Activated naive CD4-positive, alpha-beta T cell treated with anti-CD3 and anti-CD28 coated beads for 36 hours (primary cell): ENCODE results near the gene DPP6. TPM values are rescaled to one million over a fixed set of nuclear protein-coding genes. Genes with fewer than 3 reads are reported as not detected.

Experiments used
- CTCF ChIA-PET: fragments of 350-600 bp; sonication (Branson Sonifier 250); formaldehyde crosslinking; loops from one replicate; lab custom pipeline; 2021; ENCODE audit warnings: antibody characterized with exemption; lab: Charles Lee
- DNase-seq: peaks from one replicate; pipeline ENCODE4 v3.0.0-alpha.2; 2020
- H3K27ac Mint-ChIP-seq: one replicate; pipeline ENCODE4 v1.8.0; 2021; ENCODE audit warnings: mild to moderate bottlenecking, mixed read lengths
- H3K27me3 Mint-ChIP-seq: one replicate; pipeline ENCODE4 v1.8.0; 2021; ENCODE audit warnings: low read depth, mixed read lengths
- H3K36me3 Mint-ChIP-seq: one replicate; pipeline ENCODE4 v1.8.0; 2021; ENCODE audit warnings: low read depth, mixed read lengths
- H3K4me1 Mint-ChIP-seq: one replicate; pipeline ENCODE4 v1.8.0; 2021; ENCODE audit warnings: low read depth, mixed read lengths
- H3K4me3 Mint-ChIP-seq: one replicate; pipeline ENCODE4 v1.8.0; 2021; ENCODE audit warnings: mild to moderate bottlenecking, moderate library complexity, mixed read lengths
- H3K9me3 Mint-ChIP-seq: one replicate; pipeline ENCODE4 v1.8.0; 2021; ENCODE audit warnings: mixed read lengths
- intact Hi-C: fragments of 100-400 bp; cut with micrococcal nuclease; formaldehyde crosslinking; loops from one replicate; pipeline ENCODE4 v1.15.1; 2023
- total RNA-seq, 2 experiments: library from RNA; stranded (reverse); gene quantifications; one replicate each; pipeline ENCODE4 v1.2.3, GENCODE V29; 2021

The DPP6 gene
- total RNA-seq, 2 experiments from 2014 or later = not detected

GRCh38 chr7:154172236-154172635 is 120.0 kb downstream of the DPP6 start:
- DNase-seq = no peak
- H3K27ac Mint-ChIP-seq = no peak overlapping the region
- CTCF ChIA-PET = interaction anchor here (0.5 kb wide), 1 partner anchor 149 kb away, joined by 3 read pairs; no protein-coding TSS in a partner anchor
- no peaks in the 10 kb centered on the region for H3K27me3 Mint-ChIP-seq
- H3K4me1 Mint-ChIP-seq = no peaks in the 10 kb centered on the region
- no peaks in the 10 kb centered on the region for H3K9me3 Mint-ChIP-seq
- no peaks in the 10 kb centered on the region for H3K36me3 Mint-ChIP-seq
- H3K4me3 Mint-ChIP-seq = no peak overlapping the region
- intact Hi-C loops = no loop called here

GRCh38 chr7:154177584-154177983 is 125.4 kb downstream of the DPP6 start:
- CTCF ChIA-PET = no interaction called here
- Mint-ChIP-seq H3K27ac (no peak overlapping the region), H3K4me1 (no peaks in the 10 kb centered on the region), H3K36me3 (no peaks in the 10 kb centered on the region), H3K27me3 (peaks cover 2% of the 10 kb centered on the region), H3K9me3 (no peaks in the 10 kb centered on the region), H3K4me3 (no peak overlapping the region)
- no peak for DNase-seq
- intact Hi-C loops = no loop called here

- CTCF ChIA-PET = no interaction called here
- Mint-ChIP-seq H3K4me1 (no peaks in the 10 kb centered on the region), H3K27me3 (peaks cover 5% of the 10 kb centered on the region), H3K4me3 (no peak overlapping the region), H3K9me3 (no peaks in the 10 kb centered on the region), H3K27ac (no peak overlapping the region), H3K36me3 (no peaks in the 10 kb centered on the region)
- intact Hi-C loops = no loop called here
- DNase-seq = no peak
Observed at GRCh38 chr7:154178895-154179294, 126.7 kb downstream of the DPP6 start.

GRCh38 chr7:154183482-154183881 is 131.3 kb downstream of the DPP6 start:
- no peak overlapping the region for H3K27ac Mint-ChIP-seq
- H3K9me3 Mint-ChIP-seq = peaks cover 4% of the 10 kb centered on the region
- no peaks in the 10 kb centered on the region for H3K4me1 Mint-ChIP-seq
- DNase-seq = no peak
- no peak overlapping the region for H3K4me3 Mint-ChIP-seq
- intact Hi-C loops = no loop called here
- CTCF ChIA-PET = no interaction called here
- H3K36me3 Mint-ChIP-seq = no peaks in the 10 kb centered on the region
- peaks cover 5% of the 10 kb centered on the region for H3K27me3 Mint-ChIP-seq

- H3K9me3 Mint-ChIP-seq = peaks cover 4% of the 10 kb centered on the region
- CTCF ChIA-PET = no interaction called here
- H3K36me3 Mint-ChIP-seq = no peaks in the 10 kb centered on the region
- H3K27ac Mint-ChIP-seq = no peak overlapping the region
- no peak overlapping the region for H3K4me3 Mint-ChIP-seq
- intact Hi-C loops = no loop called here
- no peak for DNase-seq
- H3K27me3 Mint-ChIP-seq = peaks cover 5% of the 10 kb centered on the region
- no peaks in the 10 kb centered on the region for H3K4me1 Mint-ChIP-seq
Observed at GRCh38 chr7:154183946-154184345, 131.7 kb downstream of the DPP6 start.

- H3K4me3 Mint-ChIP-seq = no peak overlapping the region
- CTCF ChIA-PET = no interaction called here
- intact Hi-C loops = no loop called here
- H3K27ac Mint-ChIP-seq = no peak overlapping the region
- H3K9me3 Mint-ChIP-seq = peaks cover 4% of the 10 kb centered on the region
- no peak for DNase-seq
- H3K36me3 Mint-ChIP-seq = no peaks in the 10 kb centered on the region
- H3K27me3 Mint-ChIP-seq = peaks cover 3% of the 10 kb centered on the region
- no peaks in the 10 kb centered on the region for H3K4me1 Mint-ChIP-seq
Observed at GRCh38 chr7:154186811-154187210, 134.6 kb downstream of the DPP6 start.

- no peak for DNase-seq
- H3K27me3 Mint-ChIP-seq = peaks cover 3% of the 10 kb centered on the region
- no peaks in the 10 kb centered on the region for H3K36me3 Mint-ChIP-seq
- intact Hi-C loops = no loop called here
- no peak overlapping the region for H3K4me3 Mint-ChIP-seq
- CTCF ChIA-PET = no interaction called here
- peaks cover 4% of the 10 kb centered on the region for H3K9me3 Mint-ChIP-seq
- no peak overlapping the region for H3K27ac Mint-ChIP-seq
- no peaks in the 10 kb centered on the region for H3K4me1 Mint-ChIP-seq
Observed at GRCh38 chr7:154188330-154188729, 136.1 kb downstream of the DPP6 start.

GRCh38 chr7:154195266-154195665 is 143.1 kb downstream of the DPP6 start:
- Mint-ChIP-seq H3K27ac (no peak overlapping the region), H3K4me1 (no peaks in the 10 kb centered on the region), H3K36me3 (no peaks in the 10 kb centered on the region), H3K4me3 (no peak overlapping the region), H3K27me3 (no peaks in the 10 kb centered on the region), H3K9me3 (peaks cover 3% of the 10 kb centered on the region)
- intact Hi-C loops = no loop called here
- DNase-seq = no peak
- CTCF ChIA-PET = no interaction called here

- intact Hi-C loops = no loop called here
- no peak overlapping the region for H3K27ac Mint-ChIP-seq
- H3K36me3 Mint-ChIP-seq = no peaks in the 10 kb centered on the region
- no peaks in the 10 kb centered on the region for H3K27me3 Mint-ChIP-seq
- CTCF ChIA-PET = no interaction called here
- DNase-seq = no peak
- no peak overlapping the region for H3K4me3 Mint-ChIP-seq
- H3K4me1 Mint-ChIP-seq = no peaks in the 10 kb centered on the region
- peaks cover 3% of the 10 kb centered on the region for H3K9me3 Mint-ChIP-seq
Observed at GRCh38 chr7:154198481-154198880, 146.3 kb downstream of the DPP6 start.

GRCh38 chr7:154200241-154200640 is 148.0 kb downstream of the DPP6 start:
- Mint-ChIP-seq H3K4me3 (no peak overlapping the region), H3K4me1 (no peaks in the 10 kb centered on the region), H3K27me3 (no peaks in the 10 kb centered on the region), H3K27ac (no peak overlapping the region), H3K36me3 (no peaks in the 10 kb centered on the region), H3K9me3 (peaks cover 3% of the 10 kb centered on the region)
- no peak for DNase-seq
- intact Hi-C loops = no loop called here
- CTCF ChIA-PET = interaction anchor here (0.6 kb wide), 1 partner anchor 52 kb away, joined by 5 read pairs; no protein-coding TSS in a partner anchor

GRCh38 chr7:154202002-154202401 is 149.8 kb downstream of the DPP6 start:
- no peak for DNase-seq
- Mint-ChIP-seq H3K9me3 (no peaks in the 10 kb centered on the region), H3K27me3 (no peaks in the 10 kb centered on the region), H3K4me3 (no peak overlapping the region), H3K4me1 (no peaks in the 10 kb centered on the region), H3K36me3 (no peaks in the 10 kb centered on the region), H3K27ac (no peak overlapping the region)
- intact Hi-C loops = no loop called here
- CTCF ChIA-PET = no interaction called here

- Mint-ChIP-seq H3K4me1 (no peaks in the 10 kb centered on the region), H3K27me3 (no peaks in the 10 kb centered on the region), H3K27ac (no peak overlapping the region), H3K9me3 (no peaks in the 10 kb centered on the region), H3K4me3 (no peak overlapping the region), H3K36me3 (no peaks in the 10 kb centered on the region)
- CTCF ChIA-PET = interaction anchor here (0.6 kb wide), 1 partner anchor 9 kb away, joined by 3 read pairs; no protein-coding TSS in a partner anchor
- intact Hi-C loops = no loop called here
- DNase-seq = no peak
Observed at GRCh38 chr7:154204046-154204445, 151.8 kb downstream of the DPP6 start.

GRCh38 chr7:154212861-154213260 is 160.7 kb downstream of the DPP6 start:
- CTCF ChIA-PET = interaction anchor here (1.2 kb wide), 1 partner anchor 9 kb away, joined by 3 read pairs; no protein-coding TSS in a partner anchor
- Mint-ChIP-seq H3K27me3 (no peaks in the 10 kb centered on the region), H3K9me3 (peaks cover 4% of the 10 kb centered on the region), H3K4me1 (no peaks in the 10 kb centered on the region), H3K4me3 (no peak overlapping the region), H3K27ac (no peak overlapping the region), H3K36me3 (no peaks in the 10 kb centered on the region)
- intact Hi-C loops = no loop called here
- no peak for DNase-seq
